ENCODE measurements around the gene NACC2.

NACC2 gene

DNA sequence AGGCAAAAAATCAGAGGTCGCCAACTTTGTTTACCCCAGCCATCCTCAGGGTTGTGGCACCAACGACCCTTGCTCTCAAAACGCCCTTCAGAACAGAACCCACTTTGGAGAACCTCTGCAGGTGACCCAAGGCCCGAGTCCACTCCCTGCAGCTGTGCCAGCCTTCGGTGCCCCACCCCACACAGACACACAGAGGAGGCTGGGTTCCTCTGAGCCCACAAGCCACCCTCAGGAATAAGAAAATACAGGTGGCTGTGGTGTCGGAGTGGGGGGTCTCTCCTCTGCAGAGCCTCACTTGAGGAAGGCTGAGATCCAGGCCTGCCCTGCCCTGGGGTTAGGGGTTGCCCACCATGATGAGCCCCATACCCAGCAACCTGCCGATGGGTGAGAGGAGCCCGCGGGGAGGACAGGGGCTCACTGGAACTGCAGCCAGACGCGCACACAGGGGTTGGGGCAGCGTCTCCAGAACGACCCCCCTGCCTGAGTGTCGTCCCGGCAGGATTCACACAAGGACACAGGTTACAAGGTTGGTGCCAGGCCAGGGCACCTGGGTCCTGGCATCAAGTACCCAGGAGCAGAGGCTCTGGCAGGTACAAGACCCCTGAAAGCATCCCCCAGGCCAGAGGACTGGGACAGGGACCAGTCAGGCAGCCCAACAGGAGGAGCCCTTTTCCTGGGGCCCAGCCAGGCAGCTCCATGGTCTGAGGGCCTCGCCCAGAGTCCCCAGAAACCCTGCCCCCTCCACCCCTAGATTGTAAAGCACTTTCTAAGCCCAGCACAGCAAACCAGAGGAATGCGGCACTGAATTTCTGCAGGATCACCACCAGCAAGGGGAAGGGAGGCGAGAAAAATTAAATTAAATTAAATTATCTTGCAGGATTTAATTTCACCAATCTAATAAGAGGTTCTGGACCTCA lies 40.0 kb downstream of the NACC2 start:
- DNase-seq, result peak; percentile 26

DNA sequence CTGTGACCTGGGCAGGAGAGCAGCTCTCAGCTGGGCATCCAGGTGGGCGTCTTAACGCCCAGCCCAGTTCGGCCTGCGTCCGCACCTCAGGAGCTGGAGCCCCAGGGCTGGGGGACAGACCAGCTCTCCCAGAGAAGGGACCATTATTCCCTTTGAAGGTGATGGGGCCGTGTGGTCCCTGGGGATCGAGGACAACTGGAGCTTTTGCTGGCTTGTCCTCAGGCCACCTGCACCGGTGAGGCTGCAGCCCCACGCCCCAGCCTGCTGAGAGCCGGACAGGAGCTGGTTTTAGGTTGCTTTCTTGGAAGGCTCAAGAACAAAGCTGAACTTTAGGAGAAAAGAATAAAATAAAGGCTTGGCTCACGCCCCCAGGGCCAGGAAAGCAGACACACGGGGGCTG lies 40.9 kb downstream of the NACC2 start:
- no peak for DNase-seq

DNA sequence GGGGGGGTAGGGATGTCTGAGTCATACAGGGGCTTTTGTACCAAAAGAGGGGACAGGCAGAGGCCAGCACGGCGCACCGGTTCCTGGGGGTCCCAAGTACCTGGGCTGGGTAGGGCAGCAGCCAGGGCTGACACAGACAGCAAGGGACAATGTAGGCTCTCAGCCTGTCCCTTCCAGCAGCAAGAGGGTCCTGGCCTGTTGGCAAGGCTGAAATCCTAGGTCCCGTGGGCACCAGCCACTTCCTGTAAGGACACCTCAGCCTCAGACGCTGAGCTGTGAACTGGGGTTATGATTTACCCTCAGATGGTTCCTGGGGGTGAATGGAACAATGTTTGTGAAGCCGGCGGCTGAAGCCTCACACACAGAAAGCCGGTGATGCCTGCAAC lies 41.3 kb downstream of the NACC2 start:
- peak; percentile 29 for DNase-seq

- peak; percentile 45 for DNase-seq
Observed at GRCh38 chr9:136052991-136053756, 41.9 kb downstream of the NACC2 start.

GRCh38 chr9:136052472-136052880 lies 42.6 kb downstream of the NACC2 start:
- no peak for DNase-seq

- DNase-seq, result peak; percentile 91
Observed at GRCh38 chr9:136051837-136052471, 43.1 kb downstream of the NACC2 start.

GRCh38 chr9:136051453-136051836 lies 43.6 kb downstream of the NACC2 start:
- peak; percentile 59 for DNase-seq

- peak; percentile 70 for DNase-seq
Observed at GRCh38 chr9:136050701-136051452, 44.2 kb downstream of the NACC2 start.

DNA sequence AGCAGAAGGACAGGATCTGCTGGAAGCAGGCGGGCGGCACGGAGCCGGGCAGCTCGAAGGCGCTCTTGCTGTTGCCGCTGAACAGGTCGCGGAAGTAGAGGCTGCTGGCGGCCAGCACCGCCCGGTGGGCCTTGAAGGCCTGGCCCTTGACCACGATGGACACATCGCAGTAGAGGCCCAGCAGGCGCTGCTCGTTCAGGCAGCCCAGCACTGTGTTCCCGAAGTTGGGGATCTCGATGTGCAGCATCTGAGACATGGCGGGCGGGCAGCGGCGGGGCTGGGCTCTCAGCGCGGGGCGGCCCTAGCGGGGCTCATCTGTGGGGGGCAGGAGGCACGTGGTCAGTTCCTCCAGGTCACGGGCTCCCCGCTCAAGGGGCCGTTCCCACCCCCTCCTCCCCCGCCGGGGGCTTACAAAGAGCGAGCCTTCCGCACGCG lies 44.8 kb downstream of the NACC2 start:
- DNase-seq, result peak; percentile 21

GRCh38 chr9:136049491-136050265 lies 45.4 kb downstream of the NACC2 start:
- DNase-seq, result peak; percentile 29

DNA sequence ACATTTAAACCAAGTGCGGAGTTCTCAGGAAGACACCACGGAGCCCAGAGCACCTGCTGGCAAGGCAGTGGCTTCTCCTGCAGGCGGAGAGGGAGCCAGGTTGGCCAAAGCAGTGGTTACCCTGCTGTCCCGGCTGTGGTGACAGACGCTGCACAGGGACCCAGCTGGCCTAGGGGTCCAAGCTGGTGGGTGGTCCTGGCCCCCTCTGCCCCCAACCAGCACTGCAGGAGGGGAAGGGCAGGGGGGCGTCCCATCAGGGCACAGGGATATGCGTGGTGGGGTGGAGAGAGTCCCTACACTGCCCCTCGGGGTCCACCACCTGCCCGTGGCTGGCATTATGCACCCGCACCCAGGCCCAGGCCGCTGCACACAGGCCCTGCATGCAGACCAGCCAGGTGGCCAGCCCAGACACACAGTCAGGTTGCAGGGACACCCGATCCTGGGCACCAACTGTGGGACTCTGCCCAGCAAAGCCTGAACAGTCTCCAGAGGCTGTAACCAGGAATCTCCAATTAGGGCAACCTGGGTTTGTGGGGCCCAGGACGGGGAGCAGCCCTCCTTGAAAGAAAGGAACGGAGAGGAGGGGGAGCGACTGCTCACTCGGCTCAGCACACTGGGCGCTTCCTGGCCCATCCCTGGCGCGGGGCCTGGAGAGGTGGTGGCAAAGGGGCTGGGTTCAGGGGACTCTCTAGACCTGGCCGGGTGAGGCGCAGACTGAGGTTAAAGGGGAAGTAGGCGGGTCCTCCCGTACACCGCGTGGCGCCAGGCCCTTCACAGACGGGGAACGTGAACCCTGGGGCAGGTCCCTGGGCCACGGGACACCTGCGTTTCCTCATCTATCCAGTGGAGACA lies 46.3 kb downstream of the NACC2 start:
- DNase-seq, result peak; percentile 32

GRCh38 chr9:136047775-136048559 lies 47.1 kb downstream of the NACC2 start:
- peak; percentile 24 for DNase-seq

DNA sequence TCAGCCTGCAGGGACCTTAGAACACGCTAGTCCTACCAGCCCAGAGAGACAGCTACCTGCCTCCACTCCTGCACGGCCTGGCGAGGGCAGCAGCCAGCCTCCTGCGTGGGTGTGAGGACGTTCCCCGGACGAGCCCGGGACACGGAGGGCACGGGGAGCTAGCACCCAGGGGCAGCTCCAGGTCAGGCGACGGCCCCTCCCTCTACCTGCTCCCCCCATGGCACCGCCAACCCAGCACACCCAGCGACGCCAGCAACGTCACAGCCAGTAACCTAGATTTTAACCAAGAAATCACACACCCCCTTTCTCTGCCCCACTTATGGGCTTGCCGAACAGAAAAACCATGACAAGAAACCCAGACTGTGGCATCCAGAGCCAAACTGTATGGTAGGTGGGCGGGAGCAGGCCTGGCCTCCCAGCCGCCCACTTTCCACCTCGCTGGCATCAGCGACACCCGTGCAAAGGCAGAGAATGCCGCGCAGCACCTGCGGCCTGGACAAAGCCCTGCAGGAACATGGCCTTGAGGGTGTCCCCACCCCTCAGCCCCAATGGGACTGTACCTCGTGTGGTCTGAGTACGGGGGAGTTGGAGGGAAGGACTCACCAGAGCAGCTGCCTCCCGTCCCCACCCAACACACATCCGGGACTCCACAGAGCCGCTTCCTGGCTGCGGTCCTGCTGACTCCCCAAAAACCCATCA lies 47.9 kb downstream of the NACC2 start:
- peak; percentile 21 for DNase-seq

- peak; percentile 19 for DNase-seq
Observed at GRCh38 chr9:136046554-136046920, 48.6 kb downstream of the NACC2 start.

- DNase-seq, result peak; percentile 32
Observed at GRCh38 chr9:136045595-136046553, 49.2 kb downstream of the NACC2 start.

DNA sequence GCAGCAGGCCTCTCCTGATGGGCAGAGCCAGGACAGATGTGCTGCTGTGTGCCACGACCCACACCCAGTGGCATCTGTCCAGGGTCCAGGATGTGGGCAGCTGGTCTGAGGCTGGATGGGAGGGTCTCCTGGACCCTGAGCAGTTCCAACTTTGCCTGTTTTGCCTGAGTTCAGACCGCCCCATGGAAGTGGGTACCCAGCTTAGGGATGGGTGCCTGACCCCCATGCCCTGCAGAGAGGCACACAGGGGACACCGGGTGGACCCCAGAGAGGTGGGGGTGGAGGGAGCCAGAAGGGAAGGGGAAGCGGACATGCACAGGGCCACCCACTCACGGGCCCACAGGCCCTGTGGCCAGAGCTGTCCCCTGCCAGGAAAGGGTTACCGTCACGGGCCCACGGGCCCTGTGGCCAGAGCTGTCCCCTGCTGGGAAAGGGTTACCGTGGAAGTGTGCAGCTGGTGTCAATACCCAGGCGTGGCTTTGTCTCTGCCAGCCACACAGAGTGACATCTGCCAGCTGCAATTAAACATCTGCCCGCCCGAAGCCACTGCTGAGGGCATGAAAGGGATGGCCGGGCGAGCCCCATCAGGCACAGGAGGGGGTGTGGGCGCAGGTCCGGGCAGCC lies 50.0 kb downstream of the NACC2 start:
- no peak for DNase-seq

DNA sequence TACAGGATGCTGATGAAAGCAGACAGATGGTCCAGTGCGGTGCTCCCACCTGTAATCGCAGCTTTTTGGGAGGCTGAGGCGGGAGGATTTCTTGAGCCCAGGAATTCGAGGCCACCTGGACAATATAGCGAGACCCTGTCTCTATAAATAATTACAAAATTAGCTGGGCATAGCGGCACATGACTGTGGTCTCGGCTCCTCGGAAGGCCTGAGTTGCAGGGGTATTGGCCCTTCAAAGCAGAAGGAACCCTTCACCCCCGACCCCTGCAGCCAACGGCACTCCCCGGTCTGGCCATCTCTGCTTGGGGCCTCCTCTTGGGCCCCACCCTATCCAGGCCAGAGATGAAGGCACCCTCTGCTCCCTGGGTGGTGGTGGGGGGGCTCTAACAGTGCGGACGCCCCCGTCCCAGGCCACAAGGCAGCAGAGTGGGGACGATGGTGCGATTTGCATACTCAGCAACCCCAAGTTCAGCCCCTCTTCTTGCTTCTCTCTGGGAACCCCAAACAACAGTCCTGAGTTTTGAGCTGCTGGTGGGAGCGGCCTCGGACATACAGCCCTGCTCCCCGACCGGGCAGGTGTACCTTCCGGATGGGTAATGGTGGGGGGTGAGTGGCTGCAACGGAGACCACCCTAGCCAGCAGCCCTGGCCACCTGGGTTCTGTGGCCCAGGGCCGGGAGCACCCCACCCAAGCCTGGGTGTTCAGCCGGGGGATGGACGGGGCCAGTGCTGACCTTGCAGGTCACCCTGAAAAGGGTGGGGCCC lies 50.7 kb downstream of the NACC2 start:
- no peak for DNase-seq
